WERI-Rb-1 (cell line): ENCODE measurements around the gene ENOX2.

Experiments used
- DNase-seq: peaks from one replicate; pipeline ENCODE4 v3.0.0-alpha.2; 2020
- H3K27ac ChIP-seq: fragments of 250-450 bp; sonication (Bioruptor Pico); 2 replicates; pipeline ENCODE4 v1.5.1; 2020; ENCODE audit warnings: mild to moderate bottlenecking, moderate library complexity
- H3K27me3 ChIP-seq: fragments of 250-450 bp; sonication (Bioruptor Pico); 2 replicates; pipeline ENCODE4 v1.5.1; 2021; ENCODE audit warnings: mild to moderate bottlenecking, low read depth, moderate library complexity; ENCODE audit not compliant: insufficient read depth, severe bottlenecking
- H3K36me3 ChIP-seq: fragments of 250-450 bp; sonication (Bioruptor Pico); 2 replicates; pipeline ENCODE4 v1.5.1; 2020; ENCODE audit warnings: mild to moderate bottlenecking, moderate library complexity
- H3K4me3 ChIP-seq: 2 replicates; pipeline ENCODE4 v1.5.1; 2011; ENCODE audit warnings: low read depth, mild to moderate bottlenecking, control low read depth, low read length
- H3K9me3 ChIP-seq: fragments of 250-450 bp; sonication (Bioruptor Pico); 2 replicates; pipeline ENCODE4 v1.5.1; 2021; ENCODE audit warnings: mild to moderate bottlenecking, moderate library complexity; ENCODE audit not compliant: severe bottlenecking
- CTCF ChIP-seq: IDR thresholded peaks from 2 replicates; pipeline ENCODE4 v1.5.1; 2011; ENCODE audit warnings: low read depth, mild to moderate bottlenecking, control low read depth, inconsistent platforms, low read length

The ENOX2 gene

DNA sequence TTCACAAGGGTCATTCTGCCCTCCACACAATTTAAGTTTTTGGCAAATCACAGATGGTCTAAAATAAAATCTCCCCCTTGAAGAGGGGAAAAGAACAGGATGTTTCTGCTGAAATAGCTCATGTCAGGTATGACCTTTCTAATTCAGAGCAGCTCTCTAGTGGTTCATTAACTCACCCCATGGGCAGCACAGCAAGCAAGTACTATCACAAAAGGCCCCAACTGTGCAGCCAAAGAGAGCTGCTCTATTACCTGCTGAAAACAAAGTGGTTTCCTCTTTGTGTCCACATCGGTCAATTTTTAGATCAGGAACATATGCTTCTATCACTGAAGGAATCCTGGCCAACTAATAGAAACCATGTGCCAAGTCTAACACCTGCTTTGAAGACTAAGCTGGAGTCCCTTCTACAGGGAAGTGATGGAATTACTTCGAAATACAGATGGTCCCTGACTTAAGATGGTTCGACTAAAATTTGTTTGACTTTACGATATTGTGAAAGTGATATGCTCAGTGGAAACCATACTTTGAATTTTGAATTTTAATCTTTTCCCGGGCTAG lies 164.3 kb downstream of the ENOX2 start:
- no peak overlapping the region for H3K27ac ChIP-seq
- peaks cover 6% of the 10 kb centered on the region for H3K27me3 ChIP-seq
- DNase-seq, result no peak
- H3K36me3 ChIP-seq, result no peaks in the 10 kb centered on the region
- no peak overlapping the region for H3K4me3 ChIP-seq
- no peak for TF ChIP-seq CTCF
- H3K9me3 ChIP-seq, result no peaks in the 10 kb centered on the region

- Histone ChIP-seq H3K4me3 (no peak overlapping the region), H3K27me3 (peaks cover 6% of the 10 kb centered on the region), H3K27ac (no peak overlapping the region), H3K9me3 (no peaks in the 10 kb centered on the region), H3K36me3 (no peaks in the 10 kb centered on the region)
- no peak for DNase-seq
- no peak for TF ChIP-seq CTCF
Measured at GRCh38 chrX:130734713-130735112, 168.3 kb downstream of the ENOX2 start.

- Histone ChIP-seq H3K9me3 (peaks cover 9% of the 10 kb centered on the region), H3K4me3 (no peak overlapping the region), H3K27ac (no peak overlapping the region), H3K36me3 (no peaks in the 10 kb centered on the region), H3K27me3 (no peaks in the 10 kb centered on the region)
- TF ChIP-seq CTCF, result no peak
- no peak for DNase-seq
Measured at GRCh38 chrX:130728208-130728607, 174.8 kb downstream of the ENOX2 start.

GRCh38 chrX:130726661-130727060 lies 176.3 kb downstream of the ENOX2 start:
- Histone ChIP-seq H3K27me3 (no peaks in the 10 kb centered on the region), H3K9me3 (peaks cover 9% of the 10 kb centered on the region), H3K4me3 (no peak overlapping the region), H3K27ac (no peak overlapping the region), H3K36me3 (no peaks in the 10 kb centered on the region)
- TF ChIP-seq CTCF, result no peak
- no peak for DNase-seq

DNA sequence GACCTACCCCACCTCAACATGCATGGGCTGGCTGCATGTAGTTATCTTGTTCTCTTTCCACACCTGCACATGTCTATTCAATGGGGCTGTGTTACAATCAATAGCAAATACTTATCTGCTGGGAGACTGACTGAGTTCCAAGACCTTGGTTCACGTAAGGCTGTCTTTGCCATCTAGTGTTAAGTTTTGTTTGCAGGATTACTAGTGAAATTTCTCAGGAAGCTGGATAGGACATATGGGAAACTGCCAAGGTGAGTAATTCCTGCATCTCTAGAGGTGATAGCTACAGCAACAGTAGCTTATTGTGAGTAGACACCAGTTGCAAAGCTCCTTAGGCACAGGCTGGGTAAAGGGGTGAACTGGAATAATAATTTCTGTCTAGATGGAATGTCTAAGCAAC lies 177.5 kb downstream of the ENOX2 start:
- TF ChIP-seq CTCF, result no peak
- no peak overlapping the region for H3K27ac ChIP-seq
- H3K27me3 ChIP-seq, result no peaks in the 10 kb centered on the region
- DNase-seq, result no peak
- peaks cover 9% of the 10 kb centered on the region for H3K9me3 ChIP-seq
- H3K4me3 ChIP-seq, result no peak overlapping the region
- no peaks in the 10 kb centered on the region for H3K36me3 ChIP-seq

GRCh38 chrX:130719413-130719812 lies 183.6 kb downstream of the ENOX2 start:
- H3K4me3 ChIP-seq, result no peak overlapping the region
- H3K36me3 ChIP-seq, result no peaks in the 10 kb centered on the region
- no peaks in the 10 kb centered on the region for H3K9me3 ChIP-seq
- no peaks in the 10 kb centered on the region for H3K27me3 ChIP-seq
- TF ChIP-seq CTCF, result no peak
- peak; percentile 23 for DNase-seq
- peak overlapping the region; percentile 24 for H3K27ac ChIP-seq
